Measurements from ENCODE around the gene BBS1. TPM values are rescaled to one million over a fixed set of nuclear protein-coding genes. Genes with fewer than 3 reads are reported as not detected.

Gene BBS1
- total RNA-seq, 5 donors from 2014 or later (not counting 1 experiment from before 2014, with no cell fraction given) = 17.0 to 41.6 (median 34.9) TPM

GRCh38 chr11:66492161-66492865 is 18.1 kb upstream of the BBS1 start:
- WGBS (ENCODE audit: insufficient coverage) = 92% methylated on average over 8 of the region's 10 CpGs
- Histone ChIP-seq H3K4me3 (ENCODE audit: control insufficient read depth in 1 of 2, extremely low read depth in 1 of 2, low read length in 1 of 2) (no peak overlapping the region), H3K27ac (ENCODE audit: low read length) (no peak overlapping the region), H3K27me3 (replicated peaks in 1 of 2; ENCODE audit: control insufficient read depth in 2 of 2, extremely low read depth in 1 of 2, insufficient read depth in 2 of 2, low read length in 1 of 2) (no peaks in the 10 kb centered on the region), H3K36me3 (ENCODE audit: control insufficient read depth in 2 of 2, extremely low read depth in 1 of 2, insufficient read depth in 1 of 2, low read length in 1 of 2) (peaks cover 20 to 55% of the 10 kb centered on the region in 2 donors), H3K4me1 (ENCODE audit: control insufficient read depth in 1 of 2, extremely low read depth in 1 of 2, insufficient read depth in 2 of 2, low read length in 2 of 2) (no peaks in the 10 kb centered on the region), H3K9me3 (no peaks in the 10 kb centered on the region)
- Mint-ChIP-seq H3K27ac (no peak overlapping the region), H3K4me1 (no peaks in the 10 kb centered on the region), H3K36me3 (peaks cover 36% of the 10 kb centered on the region), H3K9me3 (no peaks in the 10 kb centered on the region), H3K27me3 (no peaks in the 10 kb centered on the region), H3K4me3 (no peak overlapping the region)
- ChIA-PET CTCF (interaction anchor here (0.5 to 0.6 kb wide), 3 partner anchors 13 to 1180 kb away, joined by 3 to 13 read pairs (median 5); no protein-coding TSS in a partner anchor), POLR2A (no interaction called here)
- ATAC-seq (replicated peaks in 1 of 4) (no peak), DNase-seq (no peak)

GRCh38 chr11:66493130-66493529 is 17.3 kb upstream of the BBS1 start:
- WGBS (ENCODE audit: insufficient coverage) = 93% methylated on average over 6 of the region's 10 CpGs
- Mint-ChIP-seq H3K4me1 (no peaks in the 10 kb centered on the region), H3K27me3 (no peaks in the 10 kb centered on the region), H3K4me3 (no peak overlapping the region), H3K27ac (no peak overlapping the region), H3K9me3 (no peaks in the 10 kb centered on the region), H3K36me3 (peaks cover 34% of the 10 kb centered on the region)
- Histone ChIP-seq H3K4me3 (ENCODE audit: control insufficient read depth in 1 of 2, extremely low read depth in 1 of 2, low read length in 1 of 2) (no peak overlapping the region), H3K36me3 (ENCODE audit: control insufficient read depth in 2 of 2, extremely low read depth in 1 of 2, insufficient read depth in 1 of 2, low read length in 1 of 2) (peaks cover 19 to 51% of the 10 kb centered on the region in 2 donors), H3K27ac (ENCODE audit: low read length) (no peak overlapping the region), H3K4me1 (ENCODE audit: control insufficient read depth in 1 of 2, extremely low read depth in 1 of 2, insufficient read depth in 2 of 2, low read length in 2 of 2) (no peaks in the 10 kb centered on the region), H3K9me3 (no peaks in the 10 kb centered on the region), H3K27me3 (replicated peaks in 1 of 2; ENCODE audit: control insufficient read depth in 2 of 2, extremely low read depth in 1 of 2, insufficient read depth in 2 of 2, low read length in 1 of 2) (no peaks in the 10 kb centered on the region)
- no peak for DNase-seq
- POLR2A ChIA-PET = interaction anchor here in 1 of 2 donors (0.5 kb wide), 1 partner anchor 24 kb away, joined by 3 read pairs; no protein-coding TSS in a partner anchor
- ATAC-seq (replicated peaks in 1 of 4) = no peak
- CTCF ChIA-PET = interaction anchor here (0.5 to 0.6 kb wide), 2 partner anchors 12 to 1181 kb away, joined by 3 to 5 read pairs; no protein-coding TSS in a partner anchor

- 100% methylated on average over 4 of the region's 7 CpGs for WGBS (ENCODE audit: insufficient coverage)
- no peak for ATAC-seq (replicated peaks in 1 of 4)
- no peak overlapping the region for H3K27ac Mint-ChIP-seq
- no peak for DNase-seq
- H3K36me3 Mint-ChIP-seq = peaks cover 23% of the 10 kb centered on the region
- no peaks in the 10 kb centered on the region for H3K4me1 ChIP-seq (ENCODE audit: control insufficient read depth in 1 of 2, extremely low read depth in 1 of 2, insufficient read depth in 2 of 2, low read length in 2 of 2)
- H3K9me3 Mint-ChIP-seq = no peaks in the 10 kb centered on the region
- H3K4me1 Mint-ChIP-seq = no peaks in the 10 kb centered on the region
- H3K27me3 ChIP-seq (replicated peaks in 1 of 2; ENCODE audit: control insufficient read depth in 2 of 2, extremely low read depth in 1 of 2, insufficient read depth in 2 of 2, low read length in 1 of 2) = no peaks in the 10 kb centered on the region
- peaks cover 14 to 49% of the 10 kb centered on the region in 2 donors for H3K36me3 ChIP-seq (ENCODE audit: control insufficient read depth in 2 of 2, extremely low read depth in 1 of 2, insufficient read depth in 1 of 2, low read length in 1 of 2)
- no peak overlapping the region for H3K4me3 Mint-ChIP-seq
- H3K4me3 ChIP-seq (ENCODE audit: control insufficient read depth in 1 of 2, extremely low read depth in 1 of 2, low read length in 1 of 2) = no peak overlapping the region
- H3K27ac ChIP-seq (ENCODE audit: low read length) = no peak overlapping the region
- POLR2A ChIA-PET = no interaction called here
- CTCF ChIA-PET = no interaction called here
- H3K9me3 ChIP-seq = no peaks in the 10 kb centered on the region
- H3K27me3 Mint-ChIP-seq = no peaks in the 10 kb centered on the region
Observed at GRCh38 chr11:66494458-66494857, 16.0 kb upstream of the BBS1 start.

- Mint-ChIP-seq H3K4me3 (no peak overlapping the region), H3K4me1 (no peaks in the 10 kb centered on the region), H3K27ac (no peak overlapping the region), H3K9me3 (no peaks in the 10 kb centered on the region), H3K27me3 (no peaks in the 10 kb centered on the region), H3K36me3 (peaks cover 25% of the 10 kb centered on the region)
- DNase-seq (no peak), ATAC-seq (replicated peaks in 1 of 4) (no peak)
- Histone ChIP-seq H3K9me3 (no peaks in the 10 kb centered on the region), H3K27ac (ENCODE audit: low read length) (no peak overlapping the region), H3K4me3 (ENCODE audit: control insufficient read depth in 1 of 2, extremely low read depth in 1 of 2, low read length in 1 of 2) (no peak overlapping the region), H3K36me3 (ENCODE audit: control insufficient read depth in 2 of 2, extremely low read depth in 1 of 2, insufficient read depth in 1 of 2, low read length in 1 of 2) (peaks cover 14 to 45% of the 10 kb centered on the region in 2 donors), H3K27me3 (replicated peaks in 1 of 2; ENCODE audit: control insufficient read depth in 2 of 2, extremely low read depth in 1 of 2, insufficient read depth in 2 of 2, low read length in 1 of 2) (no peaks in the 10 kb centered on the region), H3K4me1 (ENCODE audit: control insufficient read depth in 1 of 2, extremely low read depth in 1 of 2, insufficient read depth in 2 of 2, low read length in 2 of 2) (no peaks in the 10 kb centered on the region)
- ChIA-PET CTCF (no interaction called here), POLR2A (no interaction called here)
- 94% methylated on average over 13 of the region's 14 CpGs for WGBS (ENCODE audit: insufficient coverage)
Observed at GRCh38 chr11:66494935-66495334, 15.5 kb upstream of the BBS1 start.

GRCh38 chr11:66495401-66495854 is 15.0 kb upstream of the BBS1 start:
- DNase-seq = no peak
- no peak overlapping the region for H3K27ac ChIP-seq (ENCODE audit: low read length)
- WGBS (ENCODE audit: insufficient coverage) = 93% methylated on average over 13 of the region's 17 CpGs
- H3K27me3 Mint-ChIP-seq = no peaks in the 10 kb centered on the region
- H3K27me3 ChIP-seq (replicated peaks in 1 of 2; ENCODE audit: control insufficient read depth in 2 of 2, extremely low read depth in 1 of 2, insufficient read depth in 2 of 2, low read length in 1 of 2) = no peaks in the 10 kb centered on the region
- no peak overlapping the region for H3K4me3 Mint-ChIP-seq
- no peaks in the 10 kb centered on the region for H3K9me3 ChIP-seq
- no peaks in the 10 kb centered on the region for H3K4me1 ChIP-seq (ENCODE audit: control insufficient read depth in 1 of 2, extremely low read depth in 1 of 2, insufficient read depth in 2 of 2, low read length in 2 of 2)
- no peaks in the 10 kb centered on the region for H3K4me1 Mint-ChIP-seq
- H3K36me3 ChIP-seq (ENCODE audit: control insufficient read depth in 2 of 2, extremely low read depth in 1 of 2, insufficient read depth in 1 of 2, low read length in 1 of 2) = peaks cover 16 to 44% of the 10 kb centered on the region in 2 donors
- H3K36me3 Mint-ChIP-seq = peaks cover 24% of the 10 kb centered on the region
- no peak overlapping the region for H3K27ac Mint-ChIP-seq
- ChIA-PET CTCF (no interaction called here), POLR2A (no interaction called here)
- ATAC-seq (replicated peaks in 1 of 4) = no peak
- H3K4me3 ChIP-seq (ENCODE audit: control insufficient read depth in 1 of 2, extremely low read depth in 1 of 2, low read length in 1 of 2) = no peak overlapping the region
- H3K9me3 Mint-ChIP-seq = no peaks in the 10 kb centered on the region

- H3K9me3 Mint-ChIP-seq = no peaks in the 10 kb centered on the region
- ChIA-PET CTCF (interaction anchor here in 1 of 2 donors (0.6 kb wide), 1 partner anchor 120 kb away, joined by 4 read pairs; no protein-coding TSS in a partner anchor), POLR2A (no interaction called here)
- H3K27ac Mint-ChIP-seq = no peak overlapping the region
- H3K4me1 Mint-ChIP-seq = no peaks in the 10 kb centered on the region
- Histone ChIP-seq H3K36me3 (ENCODE audit: control insufficient read depth in 2 of 2, extremely low read depth in 1 of 2, insufficient read depth in 1 of 2, low read length in 1 of 2) (peaks cover 20 to 43% of the 10 kb centered on the region in 2 donors), H3K4me3 (ENCODE audit: control insufficient read depth in 1 of 2, extremely low read depth in 1 of 2, low read length in 1 of 2) (no peak overlapping the region), H3K4me1 (ENCODE audit: control insufficient read depth in 1 of 2, extremely low read depth in 1 of 2, insufficient read depth in 2 of 2, low read length in 2 of 2) (no peaks in the 10 kb centered on the region), H3K27ac (ENCODE audit: low read length) (no peak overlapping the region), H3K27me3 (replicated peaks in 1 of 2; ENCODE audit: control insufficient read depth in 2 of 2, extremely low read depth in 1 of 2, insufficient read depth in 2 of 2, low read length in 1 of 2) (no peaks in the 10 kb centered on the region), H3K9me3 (no peaks in the 10 kb centered on the region)
- no peak overlapping the region for H3K4me3 Mint-ChIP-seq
- no peak for ATAC-seq (replicated peaks in 1 of 4)
- DNase-seq = no peak
- no peaks in the 10 kb centered on the region for H3K27me3 Mint-ChIP-seq
- H3K36me3 Mint-ChIP-seq = peaks cover 26% of the 10 kb centered on the region
- 100% methylated on average over 14 of the region's 16 CpGs for WGBS (ENCODE audit: insufficient coverage)
Observed at GRCh38 chr11:66497206-66497605, 13.2 kb upstream of the BBS1 start.
